Measurements from ENCODE around the gene ASTN2. TPM values are rescaled to one million over a fixed set of nuclear protein-coding genes. Genes with fewer than 3 reads are reported as not detected.

Gene ASTN2
- total RNA-seq, 1 donor from 2014 or later: 7.3 TPM

- no peaks in the 10 kb centered on the region for H3K9me3 ChIP-seq (ENCODE audit: control insufficient read depth in 3 of 3, low read length in 3 of 3)
- H3K36me3 ChIP-seq (ENCODE audit: control insufficient read depth in 3 of 3, insufficient read depth in 3 of 3, low read length in 3 of 3): no peaks in the 10 kb centered on the region
- peaks cover 0 to 3% (median 0%) of the 10 kb centered on the region in 3 donors for H3K27me3 ChIP-seq (ENCODE audit: control insufficient read depth in 3 of 3, insufficient read depth in 3 of 3, low read length in 3 of 3)
- H3K9ac ChIP-seq (ENCODE audit: low read depth in 1 of 3, low read length in 3 of 3): no peak overlapping the region
- no peak overlapping the region for H3K4me3 ChIP-seq (ENCODE audit: low read length in 3 of 3)
- H3K4me1 ChIP-seq (ENCODE audit: control insufficient read depth in 3 of 3, insufficient read depth in 3 of 3, low read length in 3 of 3): peaks cover 3 to 7% (median 4%) of the 10 kb centered on the region in 3 donors
- no peak overlapping the region for H3K27ac ChIP-seq (ENCODE audit: low read depth, low read length)
These were observed 99.6 kb downstream of the ASTN2 start for GRCh38 chr9:117315236-117315635.

DNA sequence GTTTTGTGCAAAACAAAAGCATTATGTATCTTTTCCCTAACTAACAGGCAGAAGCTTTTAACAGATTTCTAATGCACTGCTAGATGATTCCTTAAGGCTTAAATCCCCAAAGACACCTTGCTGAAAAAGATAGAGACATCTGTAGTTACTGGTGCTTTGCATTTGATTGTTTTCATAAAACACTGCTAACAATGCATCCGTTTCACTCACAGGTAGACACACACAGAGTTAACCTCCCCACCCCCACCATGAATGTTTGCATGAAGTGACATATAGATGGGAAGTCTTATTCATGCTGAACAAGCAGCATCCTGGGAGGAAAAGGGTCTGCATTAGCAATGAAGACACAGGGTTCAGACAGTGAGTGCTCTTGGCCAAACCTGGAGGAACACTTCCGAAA lies 100.9 kb downstream of the ASTN2 start:
- H3K9me3 ChIP-seq (ENCODE audit: control insufficient read depth in 3 of 3, low read length in 3 of 3): no peaks in the 10 kb centered on the region
- no peak overlapping the region for H3K4me3 ChIP-seq (ENCODE audit: low read length in 3 of 3)
- H3K36me3 ChIP-seq (ENCODE audit: control insufficient read depth in 3 of 3, insufficient read depth in 3 of 3, low read length in 3 of 3): no peaks in the 10 kb centered on the region
- peaks cover 0 to 3% (median 0%) of the 10 kb centered on the region in 3 donors for H3K27me3 ChIP-seq (ENCODE audit: control insufficient read depth in 3 of 3, insufficient read depth in 3 of 3, low read length in 3 of 3)
- no peak overlapping the region for H3K9ac ChIP-seq (ENCODE audit: low read depth in 1 of 3, low read length in 3 of 3)
- no peak overlapping the region for H3K27ac ChIP-seq (ENCODE audit: low read depth, low read length)
- H3K4me1 ChIP-seq (ENCODE audit: control insufficient read depth in 3 of 3, insufficient read depth in 3 of 3, low read length in 3 of 3): peaks cover 3 to 7% (median 4%) of the 10 kb centered on the region in 3 donors

DNA sequence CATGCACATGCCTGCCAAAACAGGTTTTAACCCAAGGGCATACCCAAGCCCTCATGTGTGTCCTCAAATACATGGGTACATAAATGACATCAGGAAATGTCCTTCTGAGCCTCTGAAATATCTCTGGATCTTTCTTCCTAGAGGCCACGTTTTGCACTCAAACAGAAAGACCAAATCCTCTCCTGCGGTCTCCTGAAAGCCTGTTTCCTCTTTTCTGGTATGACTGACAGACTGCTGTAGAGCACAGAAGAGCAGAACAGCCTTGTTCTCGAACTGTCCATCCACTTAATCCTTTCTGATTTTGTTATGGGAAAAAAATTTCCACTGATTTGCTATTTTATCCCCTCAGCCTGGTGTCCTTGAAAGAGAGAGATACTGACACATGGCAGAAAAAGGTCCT lies 107.2 kb downstream of the ASTN2 start:
- H3K36me3 ChIP-seq (ENCODE audit: control insufficient read depth in 3 of 3, insufficient read depth in 3 of 3, low read length in 3 of 3): no peaks in the 10 kb centered on the region
- peaks cover 0 to 13% (median 7%) of the 10 kb centered on the region in 3 donors for H3K27me3 ChIP-seq (ENCODE audit: control insufficient read depth in 3 of 3, insufficient read depth in 3 of 3, low read length in 3 of 3)
- no peak overlapping the region for H3K27ac ChIP-seq (ENCODE audit: low read depth, low read length)
- H3K4me1 ChIP-seq (ENCODE audit: control insufficient read depth in 3 of 3, insufficient read depth in 3 of 3, low read length in 3 of 3): no peaks in the 10 kb centered on the region
- no peaks in the 10 kb centered on the region for H3K9me3 ChIP-seq (ENCODE audit: control insufficient read depth in 3 of 3, low read length in 3 of 3)
- H3K4me3 ChIP-seq (ENCODE audit: low read length in 3 of 3): no peak overlapping the region
- no peak overlapping the region for H3K9ac ChIP-seq (ENCODE audit: low read depth in 1 of 3, low read length in 3 of 3)

DNA sequence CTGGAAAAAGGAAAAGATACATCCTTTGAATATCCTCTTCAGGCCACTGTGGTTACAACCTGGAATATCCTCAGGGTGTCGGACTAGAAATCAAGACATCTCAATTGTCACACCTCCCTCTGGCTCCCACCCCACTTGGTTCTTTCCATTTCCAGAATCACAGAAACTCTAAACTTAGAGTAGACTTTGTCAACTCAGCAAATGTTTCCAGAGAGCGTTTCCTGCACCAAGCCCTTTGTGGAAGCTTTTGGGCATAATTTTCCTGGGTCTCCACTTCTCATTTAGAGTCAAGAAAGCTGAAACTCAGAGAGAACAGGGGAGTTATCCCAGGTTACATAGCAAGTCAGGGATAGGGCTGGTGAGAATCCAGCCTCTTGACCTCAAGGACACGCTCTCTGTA lies 108.8 kb downstream of the ASTN2 start:
- Histone ChIP-seq H3K27ac (ENCODE audit: low read depth, low read length) (no peak overlapping the region), H3K4me3 (ENCODE audit: low read length in 3 of 3) (no peak overlapping the region), H3K36me3 (ENCODE audit: control insufficient read depth in 3 of 3, insufficient read depth in 3 of 3, low read length in 3 of 3) (no peaks in the 10 kb centered on the region), H3K4me1 (ENCODE audit: control insufficient read depth in 3 of 3, insufficient read depth in 3 of 3, low read length in 3 of 3) (no peaks in the 10 kb centered on the region), H3K9me3 (ENCODE audit: control insufficient read depth in 3 of 3, low read length in 3 of 3) (no peaks in the 10 kb centered on the region), H3K27me3 (ENCODE audit: control insufficient read depth in 3 of 3, insufficient read depth in 3 of 3, low read length in 3 of 3) (peaks cover 0 to 13% (median 3%) of the 10 kb centered on the region in 3 donors), H3K9ac (ENCODE audit: low read depth in 1 of 3, low read length in 3 of 3) (no peak overlapping the region)

- Histone ChIP-seq H3K36me3 (ENCODE audit: control insufficient read depth in 3 of 3, insufficient read depth in 3 of 3, low read length in 3 of 3) (no peaks in the 10 kb centered on the region), H3K27me3 (ENCODE audit: control insufficient read depth in 3 of 3, insufficient read depth in 3 of 3, low read length in 3 of 3) (peaks cover 0 to 13% (median 3%) of the 10 kb centered on the region in 3 donors), H3K27ac (ENCODE audit: low read depth, low read length) (no peak overlapping the region)
These were observed 109.4 kb downstream of the ASTN2 start for GRCh38 chr9:117305454-117305853.

DNA sequence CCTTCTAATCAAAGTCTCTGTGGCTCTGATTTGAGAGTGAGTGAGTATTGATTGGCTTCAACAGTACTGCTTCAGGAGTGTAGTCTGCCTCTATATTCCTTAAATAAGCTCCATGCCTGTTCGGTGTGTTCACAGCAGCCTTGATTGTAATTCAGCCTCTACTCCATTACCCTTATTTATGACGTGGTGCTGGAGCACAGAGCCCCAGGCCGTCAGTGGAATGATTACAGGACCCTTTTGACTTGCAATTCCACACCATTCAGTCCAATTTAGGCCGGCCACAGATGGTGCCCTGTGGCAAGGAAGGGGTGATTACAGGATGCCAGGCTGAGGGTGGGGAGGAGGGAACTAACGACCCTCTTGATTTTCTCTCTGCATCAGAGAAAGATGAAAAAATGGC lies 110.3 kb downstream of the ASTN2 start:
- Histone ChIP-seq H3K4me1 (ENCODE audit: control insufficient read depth in 3 of 3, insufficient read depth in 3 of 3, low read length in 3 of 3) (no peaks in the 10 kb centered on the region), H3K4me3 (ENCODE audit: low read length in 3 of 3) (no peak overlapping the region), H3K27me3 (ENCODE audit: control insufficient read depth in 3 of 3, insufficient read depth in 3 of 3, low read length in 3 of 3) (peaks cover 0 to 13% (median 3%) of the 10 kb centered on the region in 3 donors), H3K36me3 (ENCODE audit: control insufficient read depth in 3 of 3, insufficient read depth in 3 of 3, low read length in 3 of 3) (no peaks in the 10 kb centered on the region), H3K9ac (ENCODE audit: low read depth in 1 of 3, low read length in 3 of 3) (no peak overlapping the region), H3K9me3 (ENCODE audit: control insufficient read depth in 3 of 3, low read length in 3 of 3) (no peaks in the 10 kb centered on the region), H3K27ac (ENCODE audit: low read depth, low read length) (no peak overlapping the region)

More at GRCh38 chr9:117305454-117305853, 109.4 kb downstream of the ASTN2 start:
- Histone ChIP-seq H3K9me3 (ENCODE audit: control insufficient read depth in 3 of 3, low read length in 3 of 3) (no peaks in the 10 kb centered on the region), H3K4me3 (ENCODE audit: low read length in 3 of 3) (no peak overlapping the region), H3K4me1 (ENCODE audit: control insufficient read depth in 3 of 3, insufficient read depth in 3 of 3, low read length in 3 of 3) (no peaks in the 10 kb centered on the region), H3K9ac (ENCODE audit: low read depth in 1 of 3, low read length in 3 of 3) (no peak overlapping the region)

GRCh38 chr9:117303643-117304230 lies 111.1 kb downstream of the ASTN2 start:
- Histone ChIP-seq H3K9me3 (ENCODE audit: control insufficient read depth in 3 of 3, low read length in 3 of 3) (no peaks in the 10 kb centered on the region), H3K36me3 (ENCODE audit: control insufficient read depth in 3 of 3, insufficient read depth in 3 of 3, low read length in 3 of 3) (no peaks in the 10 kb centered on the region), H3K4me1 (ENCODE audit: control insufficient read depth in 3 of 3, insufficient read depth in 3 of 3, low read length in 3 of 3) (peaks cover 0 to 2% (median 0%) of the 10 kb centered on the region in 3 donors), H3K27me3 (ENCODE audit: control insufficient read depth in 3 of 3, insufficient read depth in 3 of 3, low read length in 3 of 3) (peaks cover 0 to 13% (median 3%) of the 10 kb centered on the region in 3 donors), H3K9ac (ENCODE audit: low read depth in 1 of 3, low read length in 3 of 3) (no peak overlapping the region), H3K4me3 (ENCODE audit: low read length in 3 of 3) (no peak overlapping the region), H3K27ac (ENCODE audit: low read depth, low read length) (no peak overlapping the region)

DNA sequence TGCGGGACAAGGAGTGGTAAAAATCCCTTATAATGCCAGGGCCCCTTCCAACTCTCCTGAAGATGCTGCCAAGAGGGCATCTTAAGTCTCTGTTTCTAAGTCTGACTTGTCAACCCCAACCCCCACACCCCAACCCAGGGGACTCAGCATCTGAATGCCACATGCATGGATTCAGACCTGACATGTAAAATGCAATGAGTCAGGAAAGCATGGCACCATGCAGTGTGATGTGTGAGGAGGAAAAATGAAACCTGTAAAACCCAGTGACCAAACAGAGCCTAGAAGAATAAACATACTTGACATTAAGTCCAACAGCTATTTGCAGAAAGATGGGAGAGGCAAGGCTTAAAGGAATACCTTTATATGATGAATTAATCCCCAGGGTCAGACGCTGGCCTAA lies 112.4 kb downstream of the ASTN2 start:
- Histone ChIP-seq H3K9me3 (ENCODE audit: control insufficient read depth in 3 of 3, low read length in 3 of 3) (no peaks in the 10 kb centered on the region), H3K27ac (ENCODE audit: low read depth, low read length) (no peak overlapping the region), H3K36me3 (ENCODE audit: control insufficient read depth in 3 of 3, insufficient read depth in 3 of 3, low read length in 3 of 3) (no peaks in the 10 kb centered on the region), H3K27me3 (ENCODE audit: control insufficient read depth in 3 of 3, insufficient read depth in 3 of 3, low read length in 3 of 3) (peaks cover 0 to 13% (median 3%) of the 10 kb centered on the region in 3 donors), H3K9ac (ENCODE audit: low read depth in 1 of 3, low read length in 3 of 3) (no peak overlapping the region), H3K4me3 (ENCODE audit: low read length in 3 of 3) (no peak overlapping the region), H3K4me1 (ENCODE audit: control insufficient read depth in 3 of 3, insufficient read depth in 3 of 3, low read length in 3 of 3) (peaks cover 0 to 3% (median 0%) of the 10 kb centered on the region in 3 donors)

GRCh38 chr9:117300371-117301110 lies 114.3 kb downstream of the ASTN2 start:
- Histone ChIP-seq H3K36me3 (ENCODE audit: control insufficient read depth in 3 of 3, insufficient read depth in 3 of 3, low read length in 3 of 3) (no peaks in the 10 kb centered on the region), H3K9me3 (ENCODE audit: control insufficient read depth in 3 of 3, low read length in 3 of 3) (no peaks in the 10 kb centered on the region), H3K27ac (ENCODE audit: low read depth, low read length) (no peak overlapping the region), H3K9ac (ENCODE audit: low read depth in 1 of 3, low read length in 3 of 3) (no peak overlapping the region), H3K4me1 (ENCODE audit: control insufficient read depth in 3 of 3, insufficient read depth in 3 of 3, low read length in 3 of 3) (peaks cover 0 to 3% (median 0%) of the 10 kb centered on the region in 3 donors), H3K27me3 (ENCODE audit: control insufficient read depth in 3 of 3, insufficient read depth in 3 of 3, low read length in 3 of 3) (peaks cover 0 to 7% (median 3%) of the 10 kb centered on the region in 3 donors), H3K4me3 (ENCODE audit: low read length in 3 of 3) (no peak overlapping the region)

DNA sequence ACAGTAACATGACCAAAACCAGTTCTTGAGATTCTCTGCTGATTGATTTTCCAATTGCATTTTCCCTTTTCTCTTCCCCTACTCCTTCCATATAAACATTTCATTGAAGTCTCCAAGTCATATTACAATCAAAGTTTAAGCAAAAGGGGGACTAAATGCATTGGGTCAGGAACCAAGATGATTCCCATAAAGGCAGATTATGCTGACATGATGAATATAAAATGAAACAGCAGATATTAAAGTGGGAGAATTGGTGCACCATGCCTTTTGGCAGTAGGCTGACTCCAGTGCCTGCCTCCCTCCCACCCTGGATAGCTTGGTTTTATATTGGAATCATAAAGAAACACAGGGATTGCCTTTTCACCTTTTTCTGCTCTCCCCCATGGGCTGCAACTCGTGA lies 118.4 kb downstream of the ASTN2 start:
- no peak overlapping the region for H3K9ac ChIP-seq (ENCODE audit: low read depth in 1 of 3, low read length in 3 of 3)
- no peaks in the 10 kb centered on the region for H3K9me3 ChIP-seq (ENCODE audit: control insufficient read depth in 3 of 3, low read length in 3 of 3)
- no peaks in the 10 kb centered on the region for H3K27me3 ChIP-seq (ENCODE audit: control insufficient read depth in 3 of 3, insufficient read depth in 3 of 3, low read length in 3 of 3)
- no peak overlapping the region for H3K27ac ChIP-seq (ENCODE audit: low read depth, low read length)
- H3K36me3 ChIP-seq (ENCODE audit: control insufficient read depth in 3 of 3, insufficient read depth in 3 of 3, low read length in 3 of 3): no peaks in the 10 kb centered on the region
- no peak overlapping the region for H3K4me3 ChIP-seq (ENCODE audit: low read length in 3 of 3)
- H3K4me1 ChIP-seq (ENCODE audit: control insufficient read depth in 3 of 3, insufficient read depth in 3 of 3, low read length in 3 of 3): peaks cover 0 to 3% (median 2%) of the 10 kb centered on the region in 3 donors

Measured in skeletal muscle tissue (tissue), 4 donors.